Measurements from ENCODE around the gene CAMK2A.

DNA sequence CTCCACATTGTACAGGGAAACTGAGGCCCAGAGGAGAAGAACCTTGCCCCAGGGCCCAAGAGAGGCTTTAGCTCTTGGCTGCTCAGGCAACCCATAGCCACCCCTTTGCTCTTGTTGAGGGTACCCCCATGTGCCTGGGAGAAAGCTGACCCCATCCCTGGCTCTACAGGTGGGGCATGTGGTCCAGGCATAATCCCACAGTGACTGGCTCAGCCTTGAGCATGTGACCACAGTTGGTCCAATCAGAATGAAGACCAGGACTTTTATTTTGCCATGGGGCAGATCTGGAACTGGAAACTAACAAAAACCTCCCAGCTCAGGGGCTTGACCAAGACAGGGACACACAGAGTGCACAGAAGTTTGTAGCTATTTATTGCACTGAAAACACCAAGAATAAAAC lies 70.4 kb downstream of the CAMK2A start:
- no peak for TF ChIP-seq POLR2A (IDR thresholded peaks at IDR 0.05; ENCODE audit: low read depth, low read length)
- TF ChIP-seq, protein P1, sequence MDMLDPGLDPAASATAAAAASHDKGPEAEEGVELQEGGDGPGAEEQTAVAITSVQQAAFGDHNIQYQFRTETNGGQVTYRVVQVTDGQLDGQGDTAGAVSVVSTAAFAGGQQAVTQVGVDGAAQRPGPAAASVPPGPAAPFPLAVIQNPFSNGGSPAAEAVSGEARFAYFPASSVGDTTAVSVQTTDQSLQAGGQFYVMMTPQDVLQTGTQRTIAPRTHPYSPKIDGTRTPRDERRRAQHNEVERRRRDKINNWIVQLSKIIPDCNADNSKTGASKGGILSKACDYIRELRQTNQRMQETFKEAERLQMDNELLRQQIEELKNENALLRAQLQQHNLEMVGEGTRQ (IDR thresholded peaks at IDR 0.05; ENCODE audit: low read depth, low read length) = peak; percentile 86
- no peak for TF ChIP-seq RAD21 (IDR thresholded peaks at IDR 0.05; ENCODE audit: low read length)
- TF ChIP-seq, protein P2, sequence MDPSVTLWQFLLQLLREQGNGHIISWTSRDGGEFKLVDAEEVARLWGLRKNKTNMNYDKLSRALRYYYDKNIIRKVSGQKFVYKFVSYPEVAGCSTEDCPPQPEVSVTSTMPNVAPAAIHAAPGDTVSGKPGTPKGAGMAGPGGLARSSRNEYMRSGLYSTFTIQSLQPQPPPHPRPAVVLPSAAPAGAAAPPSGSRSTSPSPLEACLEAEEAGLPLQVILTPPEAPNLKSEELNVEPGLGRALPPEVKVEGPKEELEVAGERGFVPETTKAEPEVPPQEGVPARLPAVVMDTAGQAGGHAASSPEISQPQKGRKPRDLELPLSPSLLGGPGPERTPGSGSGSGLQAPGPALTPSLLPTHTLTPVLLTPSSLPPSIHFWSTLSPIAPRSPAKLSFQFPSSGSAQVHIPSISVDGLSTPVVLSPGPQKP (IDR thresholded peaks at IDR 0.05; ENCODE audit: borderline replicate concordance, low read depth, low read length) = no peak
- TF ChIP-seq, protein P3, sequence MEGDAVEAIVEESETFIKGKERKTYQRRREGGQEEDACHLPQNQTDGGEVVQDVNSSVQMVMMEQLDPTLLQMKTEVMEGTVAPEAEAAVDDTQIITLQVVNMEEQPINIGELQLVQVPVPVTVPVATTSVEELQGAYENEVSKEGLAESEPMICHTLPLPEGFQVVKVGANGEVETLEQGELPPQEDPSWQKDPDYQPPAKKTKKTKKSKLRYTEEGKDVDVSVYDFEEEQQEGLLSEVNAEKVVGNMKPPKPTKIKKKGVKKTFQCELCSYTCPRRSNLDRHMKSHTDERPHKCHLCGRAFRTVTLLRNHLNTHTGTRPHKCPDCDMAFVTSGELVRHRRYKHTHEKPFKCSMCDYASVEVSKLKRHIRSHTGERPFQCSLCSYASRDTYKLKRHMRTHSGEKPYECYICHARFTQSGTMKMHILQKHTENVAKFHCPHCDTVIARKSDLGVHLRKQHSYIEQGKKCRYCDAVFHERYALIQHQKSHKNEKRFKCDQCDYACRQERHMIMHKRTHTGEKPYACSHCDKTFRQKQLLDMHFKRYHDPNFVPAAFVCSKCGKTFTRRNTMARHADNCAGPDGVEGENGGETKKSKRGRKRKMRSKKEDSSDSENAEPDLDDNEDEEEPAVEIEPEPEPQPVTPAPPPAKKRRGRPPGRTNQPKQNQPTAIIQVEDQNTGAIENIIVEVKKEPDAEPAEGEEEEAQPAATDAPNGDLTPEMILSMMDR (conservative IDR thresholded peaks at IDR 0.05; ENCODE audit: low read depth, low read length) = no peak
- no peak for TF ChIP-seq MAZ (IDR thresholded peaks at IDR 0.05; ENCODE audit: borderline replicate concordance, low read depth, low read length)
- no peak for TF ChIP-seq MXI1 (IDR thresholded peaks at IDR 0.05; ENCODE audit: borderline replicate concordance, low read depth, low read length)
- no peak for TF ChIP-seq SMC3 (IDR thresholded peaks at IDR 0.05; ENCODE audit: low read depth, low read length)
- no peak for TF ChIP-seq MAFK (IDR thresholded peaks at IDR 0.05; ENCODE audit: low read depth, low read length)
- TF ChIP-seq CEBPB (IDR thresholded peaks at IDR 0.05; ENCODE audit: low read depth, low read length) = no peak
- TF ChIP-seq BHLHE40 (IDR thresholded peaks at IDR 0.05; ENCODE audit: low read depth, low read length) = no peak
- no peak for TF ChIP-seq RCOR1 (IDR thresholded peaks at IDR 0.05; ENCODE audit: insufficient replicate concordance, low read length)

Data from IMR-90 (cell line).